Adipocyte (in vitro differentiated cells): ENCODE data around the gene ZNF200.

Experiments
- DNase-seq: peaks from one replicate; pipeline ENCODE4 v3.0.0-alpha.2; 2015; ENCODE audit warnings: low read depth
- H3K27me3 ChIP-seq: replicated peaks from 2 replicates; pipeline ENCODE4 v1.7.0; 2013; ENCODE audit warnings: mild to moderate bottlenecking, low read length, moderate library complexity; ENCODE audit not compliant: control insufficient read depth, insufficient read depth
- H3K36me3 ChIP-seq: 2 replicates; pipeline ENCODE4 v1.7.0; 2013; ENCODE audit warnings: low read length, mild to moderate bottlenecking, moderate library complexity; ENCODE audit not compliant: control insufficient read depth, insufficient read depth, severe bottlenecking
- H3K4me1 ChIP-seq: 2 replicates; pipeline ENCODE4 v1.7.0; 2013; ENCODE audit warnings: mild to moderate bottlenecking, low read length, moderate library complexity; ENCODE audit not compliant: control insufficient read depth, insufficient read depth
- H3K4me3 ChIP-seq: 2 replicates; pipeline ENCODE4 v1.7.0; 2013; ENCODE audit warnings: mild to moderate bottlenecking, low read length, moderate library complexity
- H3K9ac ChIP-seq: 2 replicates; pipeline ENCODE4 v1.7.0; 2013; ENCODE audit warnings: mild to moderate bottlenecking, low read length, moderate library complexity
- H3K9me3 ChIP-seq: 2 replicates; pipeline ENCODE4 v1.7.0; 2013; ENCODE audit warnings: mild to moderate bottlenecking, low read length, moderate library complexity; ENCODE audit not compliant: control insufficient read depth

Gene ZNF200

GRCh38 chr16:3194792-3195191 lies 40.2 kb downstream of the ZNF200 start:
- Histone ChIP-seq H3K4me1 (peaks cover 20% of the 10 kb centered on the region), H3K4me3 (no peak overlapping the region), H3K27me3 (peaks cover 19% of the 10 kb centered on the region), H3K9ac (no peak overlapping the region), H3K9me3 (no peaks in the 10 kb centered on the region), H3K36me3 (no peaks in the 10 kb centered on the region)
- DNase-seq, result no peak

- Histone ChIP-seq H3K27me3 (peaks cover 16% of the 10 kb centered on the region), H3K9ac (no peak overlapping the region), H3K4me1 (peaks cover 29% of the 10 kb centered on the region), H3K9me3 (no peaks in the 10 kb centered on the region), H3K4me3 (no peak overlapping the region), H3K36me3 (no peaks in the 10 kb centered on the region)
- no peak for DNase-seq
Measured at GRCh38 chr16:3193221-3194212, 41.4 kb downstream of the ZNF200 start.

GRCh38 chr16:3192476-3193019 lies 42.4 kb downstream of the ZNF200 start:
- Histone ChIP-seq H3K4me1 (peaks cover 33% of the 10 kb centered on the region), H3K9me3 (no peaks in the 10 kb centered on the region), H3K36me3 (no peaks in the 10 kb centered on the region), H3K4me3 (no peak overlapping the region), H3K9ac (no peak overlapping the region), H3K27me3 (peaks cover 11% of the 10 kb centered on the region)
- no peak for DNase-seq

GRCh38 chr16:3190949-3191353 lies 44.0 kb downstream of the ZNF200 start:
- Histone ChIP-seq H3K36me3 (no peaks in the 10 kb centered on the region), H3K4me1 (peaks cover 33% of the 10 kb centered on the region), H3K9me3 (no peaks in the 10 kb centered on the region), H3K4me3 (peak overlapping the region; percentile 74), H3K9ac (no peak overlapping the region), H3K27me3 (peaks cover 10% of the 10 kb centered on the region)
- DNase-seq, result no peak

- Histone ChIP-seq H3K9ac (no peak overlapping the region), H3K4me1 (peaks cover 33% of the 10 kb centered on the region), H3K9me3 (no peaks in the 10 kb centered on the region), H3K4me3 (peak overlapping the region; percentile 49), H3K36me3 (no peaks in the 10 kb centered on the region), H3K27me3 (peaks cover 6% of the 10 kb centered on the region)
- DNase-seq, result no peak
Measured at GRCh38 chr16:3189869-3190268, 45.1 kb downstream of the ZNF200 start.

GRCh38 chr16:3188925-3189825 lies 45.8 kb downstream of the ZNF200 start:
- peak; percentile 72 for DNase-seq
- Histone ChIP-seq H3K9me3 (no peaks in the 10 kb centered on the region), H3K4me3 (peak overlapping the region; percentile 88), H3K9ac (peak overlapping the region; percentile 76), H3K27me3 (peaks cover 4% of the 10 kb centered on the region), H3K4me1 (peaks cover 28% of the 10 kb centered on the region), H3K36me3 (no peaks in the 10 kb centered on the region)

- no peaks in the 10 kb centered on the region for H3K9me3 ChIP-seq
- H3K4me1 ChIP-seq, result peaks cover 26% of the 10 kb centered on the region
- peak overlapping the region; percentile 88 for H3K4me3 ChIP-seq
- H3K9ac ChIP-seq, result peak overlapping the region; percentile 76
- DNase-seq, result no peak
- no peaks in the 10 kb centered on the region for H3K36me3 ChIP-seq
- peaks cover 4% of the 10 kb centered on the region for H3K27me3 ChIP-seq
Measured at GRCh38 chr16:3188675-3188924, 46.4 kb downstream of the ZNF200 start.

GRCh38 chr16:3187798-3188674 lies 46.9 kb downstream of the ZNF200 start, which contains the start of gene OR1F1:
TSS of gene OR1F1 (plus strand) at chr16:3188204.
- no peaks in the 10 kb centered on the region for H3K27me3 ChIP-seq
- DNase-seq, result peak; percentile 57

GRCh38 chr16:3186946-3187690 lies 47.8 kb downstream of the ZNF200 start:
- H3K36me3 ChIP-seq, result no peaks in the 10 kb centered on the region
- peaks cover 35% of the 10 kb centered on the region for H3K4me1 ChIP-seq
- no peaks in the 10 kb centered on the region for H3K9me3 ChIP-seq
- no peaks in the 10 kb centered on the region for H3K27me3 ChIP-seq
- DNase-seq, result no peak
- H3K4me3 ChIP-seq, result no peak overlapping the region
- no peak overlapping the region for H3K9ac ChIP-seq

More at GRCh38 chr16:3187798-3188674, 46.9 kb downstream of the ZNF200 start, which contains the start of gene OR1F1:
- peak within 1 kb of the TSS; percentile 76 for H3K9ac ChIP-seq
- peaks cover 31% of the 10 kb centered on the region for H3K4me1 ChIP-seq
- H3K9me3 ChIP-seq, result no peaks in the 10 kb centered on the region
- H3K4me3 ChIP-seq, result peak within 1 kb of the TSS; percentile 88
- H3K36me3 ChIP-seq, result no peaks in the 10 kb centered on the region
